Endothelial cell of umbilical vein (primary cell): ENCODE results near the gene TMEM120B. TPM values are rescaled to one million over a fixed set of nuclear protein-coding genes. Genes with fewer than 3 reads are reported as not detected.

Source experiments
- BruUV-seq: library from RNA; stranded (reverse); fragments of 400-500 nt; replicated peaks from 2 replicates; lab custom pipeline; 2021; lab: Mats Ljungman, UMichigan
- CTCF ChIA-PET: fragments of 300-600, 350-600 bp; sonication (Branson Sonifier 250); formaldehyde crosslinking; loops from one replicate; lab custom pipeline; 2021; ENCODE audit warnings: antibody characterized with exemption, inconsistent platforms; lab: Charles Lee
- POLR2A ChIA-PET: fragments of 300-600, 350-600 bp; sonication (Branson Sonifier 250); formaldehyde crosslinking; loops from one replicate; lab custom pipeline; 2021; ENCODE audit warnings: antibody characterized with exemption, inconsistent platforms; lab: Charles Lee
- DNase-seq: peaks from one replicate; pipeline ENCODE4 v3.0.0-alpha.2; 2011; ENCODE audit warnings: low read depth, low spot score
- FAIRE-seq: peaks from 2 replicates; lab custom pipeline; 2011; peaks lifted over from hg19 to GRCh38; lab: Jason Lieb, UNC
- H2AFZ ChIP-seq: 2 replicates; pipeline ENCODE4 v1.6.0; 2012; ENCODE audit warnings: low read depth, low read length, control low read depth, inconsistent platforms
- H3K27ac ChIP-seq: 2 replicates; pipeline ENCODE4 v1.5.1; 2011; ENCODE audit warnings: low read depth, mild to moderate bottlenecking, control low read depth, low read length, moderate library complexity; ENCODE audit not compliant: insufficient read depth
- H3K27me3 ChIP-seq, 2 experiments: 2 replicates each; pipeline versions ENCODE4 v1.6.0 to v1.6.1; 2011; ENCODE audit warnings: low read length in 2 of 2, mixed read lengths in 1 of 2; ENCODE audit not compliant: control insufficient read depth in 2 of 2, insufficient read depth in 2 of 2
- H3K36me3 ChIP-seq, 2 experiments: 2 replicates in 1 of 2; 3 replicates in 1 of 2; pipeline ENCODE4 v1.5.1; 2011; ENCODE audit warnings: low read length in 2 of 2, mild to moderate bottlenecking in 1 of 2, moderate library complexity in 1 of 2; ENCODE audit not compliant: control insufficient read depth in 2 of 2, insufficient read depth in 2 of 2; ENCODE audit errors: extremely low read depth in 1 of 2
- H3K4me1 ChIP-seq: 3 replicates; pipeline ENCODE4 v1.5.1; 2011; ENCODE audit warnings: mild to moderate bottlenecking, low read length; ENCODE audit not compliant: control insufficient read depth, insufficient read depth; ENCODE audit errors: extremely low read depth
- H3K4me2 ChIP-seq: 2 replicates; pipeline ENCODE4 v1.6.1; 2011; ENCODE audit warnings: low read length, control low read depth, mixed read lengths; ENCODE audit not compliant: insufficient read depth
- H3K4me3 ChIP-seq, 3 experiments: fragments of 200-600 bp in 1 of 3; sonication (generic), shearing (Covaris generic) in 1 of 3; replicated peaks in 1 of 3; 2 replicates each; pipeline ENCODE4 v1.5.1; 2011 to 2016; ENCODE audit warnings: control low read depth in 3 of 3, low read length in 3 of 3, mild to moderate bottlenecking in 2 of 3, inconsistent platforms in 1 of 3, low read depth in 1 of 3, moderate library complexity in 1 of 3; ENCODE audit not compliant: insufficient read depth in 1 of 3
- H3K79me2 ChIP-seq: 2 replicates; pipeline ENCODE4 v1.6.0; 2012; ENCODE audit warnings: low read length, inconsistent platforms; ENCODE audit not compliant: control insufficient read depth, insufficient read depth
- H3K9ac ChIP-seq: replicated peaks from 2 replicates; pipeline ENCODE3; 2011; ENCODE audit warnings: low read length, control low read depth; ENCODE audit not compliant: insufficient read depth; ENCODE audit errors: extremely low read depth
- H3K9me1 ChIP-seq: replicated peaks from 3 replicates; pipeline ENCODE4 v1.6.0; 2011; ENCODE audit warnings: mild to moderate bottlenecking, low read length; ENCODE audit not compliant: control insufficient read depth, insufficient read depth; ENCODE audit errors: extremely low read depth
- H3K9me3 ChIP-seq: replicated peaks from 2 replicates; pipeline ENCODE4 v1.5.1; 2012; ENCODE audit warnings: low read length, inconsistent platforms; ENCODE audit not compliant: control insufficient read depth, insufficient read depth
- H4K20me1 ChIP-seq: replicated peaks from 2 replicates; pipeline ENCODE3; 2011; ENCODE audit warnings: mild to moderate bottlenecking, low read length; ENCODE audit not compliant: control insufficient read depth, insufficient read depth; ENCODE audit errors: extremely low read depth
- CTCF ChIP-seq, 2 donors: IDR thresholded peaks; 1 replicate in 1 of 2; 2 replicates in 1 of 2; pipeline ENCODE4 v1.5.1; 2011; ENCODE audit warnings: low read length in 2 of 2, mild to moderate bottlenecking in 2 of 2, moderate library complexity in 2 of 2, control low read depth in 1 of 2, inconsistent platforms in 1 of 2, low read depth in 1 of 2; ENCODE audit not compliant: insufficient read depth in 1 of 2; ENCODE audit errors: extremely low read depth in 1 of 2
- EZH2 ChIP-seq: IDR thresholded peaks from 2 replicates; pipeline ENCODE4 v1.6.1; 2012; ENCODE audit warnings: borderline replicate concordance, low read depth, mild to moderate bottlenecking, moderate library complexity, low read length, inconsistent platforms; ENCODE audit not compliant: severe bottlenecking
- FOS ChIP-seq: IDR thresholded peaks from 2 replicates; pipeline ENCODE4 v1.6.1; 2011; ENCODE audit warnings: mild to moderate bottlenecking, low read length, moderate library complexity, borderline replicate concordance; ENCODE audit not compliant: insufficient read depth
- GATA2 ChIP-seq: IDR thresholded peaks from 2 replicates; pipeline ENCODE4 v1.7.0; 2011; ENCODE audit warnings: low read depth, mild to moderate bottlenecking, moderate library complexity, mixed read lengths, low read length; ENCODE audit not compliant: insufficient read length, insufficient read depth
- JUN ChIP-seq: IDR thresholded peaks from 2 replicates; pipeline ENCODE4 v1.6.1; 2011; ENCODE audit warnings: borderline replicate concordance, low read depth; ENCODE audit not compliant: insufficient read length, insufficient read depth
- MYC ChIP-seq: IDR thresholded peaks from one replicate; pipeline ENCODE4 v1.6.1; 2011; ENCODE audit warnings: mild to moderate bottlenecking, low read depth, low read length
- POLR2A ChIP-seq: IDR thresholded peaks from 2 replicates; pipeline ENCODE4 v1.6.1; 2012; ENCODE audit warnings: low read depth, mild to moderate bottlenecking, control low read depth, low read length
- POLR2AphosphoS5 ChIP-seq: IDR thresholded peaks from 2 replicates; pipeline ENCODE4 v1.6.1; 2012; ENCODE audit warnings: low read depth, mild to moderate bottlenecking, control low read depth, low read length, moderate library complexity; ENCODE audit not compliant: insufficient read depth
- dilution Hi-C: fragments of 300-500 bp; cut with MboI; formaldehyde crosslinking; loops from one replicate; pipeline ENCODE4 v1.15.0; 2019; ENCODE audit warnings: low sequenced_read_pairs; ENCODE audit not compliant: extremely low pct_ligation_motif_present
- intact Hi-C: fragments of 100-400 bp; cut with micrococcal nuclease; formaldehyde crosslinking; loops from one replicate; pipeline ENCODE4 v1.10.0; 2022
- polyA plus RNA-seq, 4 experiments: library from polyadenylated mRNA; depleted of rRNA in 3 of 4; stranded (reverse) in 3 of 4; unstranded in 1 of 4; fragments of >200 nt; gene quantifications; 2 replicates each; pipeline versions ENCODE4 v1.2.1 to v1.2.3, GENCODE V29; 2011 to 2012; ENCODE audit warnings: missing spikeins in 1 of 4
- total RNA-seq: library from RNA; stranded (reverse); gene quantifications from 2 replicates; pipeline ENCODE4 v1.2.3, GENCODE V29; 2021
- TF ChIP-seq, protein P1 (sequence below): IDR thresholded peaks from 2 replicates; pipeline ENCODE4 v1.6.1; 2011; ENCODE audit not compliant: insufficient read depth, insufficient read length

TMEM120B gene
- total and polyA plus RNA-seq, 2 donors (not counting 3 experiments of a cell fraction or from before 2014, with no cell fraction given): 10.4 to 12.8 TPM

- dilution Hi-C loops: no loop called here
- FAIRE-seq (no peak), DNase-seq (no peak)
- Histone ChIP-seq H3K9me1 (no peaks in the 10 kb centered on the region), H3K36me3 (peaks cover 15 to 39% of the 10 kb centered on the region in 2 experiments), H3K4me1 (no peaks in the 10 kb centered on the region), H4K20me1 (no peaks in the 10 kb centered on the region), H3K9me3 (no peaks in the 10 kb centered on the region), H3K27me3 (no peaks in the 10 kb centered on the region), H3K4me2 (no peak overlapping the region), H3K9ac (no peak overlapping the region), H3K79me2 (peaks cover 2% of the 10 kb centered on the region), H2AFZ (no peak overlapping the region), H3K4me3 (no peak overlapping the region), H3K27ac (no peak overlapping the region)
- POLR2A ChIA-PET: no interaction called here
- CTCF ChIA-PET: interaction anchor here (1.4 to 3.3 kb wide), 3 partner anchors 12 to 29 kb away, joined by 3 to 10 read pairs (median 7); partner anchors contain the start of gene RHOF
- BruUV-seq: no TSS peak
- intact Hi-C loops: no loop called here
- TF ChIP-seq JUN (no peak), CTCF (IDR thresholded peaks at IDR 0.05; ENCODE audit: extremely low read depth in 1 of 2, insufficient read depth in 1 of 2, low read depth in 1 of 2, low read length in 2 of 2) (peak in 1 of 2 donors; percentile 3)
Observed at GRCh38 chr12:121823101-121823726, 110.7 kb downstream of the TMEM120B start.

DNA sequence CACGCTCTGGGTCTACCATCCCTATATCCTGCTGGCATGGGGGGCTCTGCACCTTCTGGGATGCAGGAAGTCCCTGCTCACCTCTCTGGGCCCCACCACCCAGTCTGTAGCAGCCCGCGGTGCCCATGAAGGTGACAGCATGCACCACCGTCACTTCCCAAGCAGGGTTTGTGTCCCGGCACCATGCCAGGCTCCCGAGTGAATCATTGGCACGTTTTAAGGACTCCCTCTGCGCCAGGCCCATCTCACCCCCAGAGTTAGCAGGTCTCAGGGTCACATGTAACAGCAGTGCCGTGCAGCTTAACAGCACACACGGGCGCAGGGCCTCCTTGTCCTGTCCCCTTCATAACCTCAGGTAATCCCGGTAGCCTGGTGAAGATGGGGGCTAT lies 111.2 kb downstream of the TMEM120B start:
- Histone ChIP-seq H2AFZ (no peak overlapping the region), H3K36me3 (peaks cover 15 to 41% of the 10 kb centered on the region in 2 experiments), H3K79me2 (peaks cover 2% of the 10 kb centered on the region), H3K4me3 (no peak overlapping the region), H3K9ac (no peak overlapping the region), H3K27ac (no peak overlapping the region), H3K9me1 (no peaks in the 10 kb centered on the region), H3K9me3 (no peaks in the 10 kb centered on the region), H3K4me1 (no peaks in the 10 kb centered on the region), H3K27me3 (no peaks in the 10 kb centered on the region), H3K4me2 (no peak overlapping the region), H4K20me1 (no peaks in the 10 kb centered on the region)
- FAIRE-seq (no peak), DNase-seq (no peak)
- ChIA-PET POLR2A (no interaction called here), CTCF (interaction anchor here (1.4 to 3.3 kb wide), 3 partner anchors 12 to 29 kb away, joined by 3 to 10 read pairs (median 7); partner anchors contain the start of gene RHOF)
- TF ChIP-seq GATA2 (no peak), CTCF (IDR thresholded peaks at IDR 0.05; ENCODE audit: extremely low read depth in 1 of 2, insufficient read depth in 1 of 2, low read depth in 1 of 2, low read length in 2 of 2) (no peak), POLR2A (no peak), JUN (no peak), MYC (no peak), POLR2AphosphoS5 (no peak), EZH2 (no peak), FOS (no peak)
- TF ChIP-seq, protein P1, sequence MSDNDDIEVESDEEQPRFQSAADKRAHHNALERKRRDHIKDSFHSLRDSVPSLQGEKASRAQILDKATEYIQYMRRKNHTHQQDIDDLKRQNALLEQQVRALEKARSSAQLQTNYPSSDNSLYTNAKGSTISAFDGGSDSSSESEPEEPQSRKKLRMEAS: no peak
- intact Hi-C loops: no loop called here
- dilution Hi-C loops: no loop called here
- no TSS peak for BruUV-seq
